ENCODE results near the gene SECISBP2L.
A peak's percentile ranks its signal among the peaks of the same experiment; 100 is the strongest.

The SECISBP2L gene

GRCh38 chr15:49046220-49047102 is at the start of gene SECISBP2L:
TSS of gene SECISBP2L (minus strand) at chr15:49046446. CDS start at chr15:49046299, 147 bp downstream.
- Histone ChIP-seq H4K20me1 (ENCODE audit: insufficient read depth, low read length) (peaks cover 25% of the 10 kb centered on the region; the same call in 1 of the 2 replicates), H3K27ac (ENCODE audit: low read length) (peak within 1 kb of the TSS; percentile 72), H3K4me3 (ENCODE audit: low read length) (peak within 1 kb of the TSS; percentile 96), H3K9ac (ENCODE audit: low read length) (peak within 1 kb of the TSS; percentile 81), H3K36me3 (replicated peaks; ENCODE audit: low read depth, low read length) (no peaks in the 10 kb centered on the region), H2AFZ (ENCODE audit: low read depth, low read length) (peak within 1 kb of the TSS; percentile 96), H3K79me2 (ENCODE audit: low read length) (peaks cover 43% of the 10 kb centered on the region), H3K27me3 (ENCODE audit: low read depth, low read length) (no peaks in the 10 kb centered on the region), H3K4me2 (ENCODE audit: low read length) (peak within 1 kb of the TSS; percentile 81), H3K4me1 (ENCODE audit: low read length) (peaks cover 20% of the 10 kb centered on the region), H3K9me3 (ENCODE audit: insufficient read depth, low read length) (no peaks in the 10 kb centered on the region)
- peak; percentile 45 for TF ChIP-seq CTCF (IDR thresholded peaks at IDR 0.05; ENCODE audit: low read depth, low read length)
- TF ChIP-seq EZH2phosphoT487 (IDR thresholded peaks at IDR 0.05; ENCODE audit: low read depth) = no peak

- TF ChIP-seq EZH2phosphoT487 (IDR thresholded peaks at IDR 0.05; ENCODE audit: low read depth) (no peak), CTCF (IDR thresholded peaks at IDR 0.05; ENCODE audit: low read depth, low read length) (no peak)
- Histone ChIP-seq H3K9ac (ENCODE audit: low read length) (no peak overlapping the region), H2AFZ (ENCODE audit: low read depth, low read length) (no peak overlapping the region)
Measured at GRCh38 chr15:49094923-49095322, 48.7 kb upstream of the SECISBP2L start.

GRCh38 chr15:49093252-49094105 is 47.2 kb upstream of the SECISBP2L start:
- TF ChIP-seq CTCF (IDR thresholded peaks at IDR 0.05; ENCODE audit: low read depth, low read length) (no peak), EZH2phosphoT487 (IDR thresholded peaks at IDR 0.05; ENCODE audit: low read depth) (no peak)
- H3K9ac ChIP-seq (ENCODE audit: low read length) = no peak overlapping the region

More at GRCh38 chr15:49094923-49095322, 48.7 kb upstream of the SECISBP2L start:
- Histone ChIP-seq H3K79me2 (ENCODE audit: low read length) (no peaks in the 10 kb centered on the region), H3K36me3 (replicated peaks; ENCODE audit: low read depth, low read length) (peaks cover 8% of the 10 kb centered on the region), H3K27me3 (ENCODE audit: low read depth, low read length) (no peaks in the 10 kb centered on the region), H3K27ac (ENCODE audit: low read length) (no peak overlapping the region), H3K9me3 (ENCODE audit: insufficient read depth, low read length) (no peaks in the 10 kb centered on the region), H3K4me1 (ENCODE audit: low read length) (no peaks in the 10 kb centered on the region), H3K4me3 (ENCODE audit: low read length) (no peak overlapping the region), H4K20me1 (ENCODE audit: insufficient read depth, low read length) (no peaks in the 10 kb centered on the region), H3K4me2 (ENCODE audit: low read length) (no peak overlapping the region)

GRCh38 chr15:49088996-49089395 is 42.8 kb upstream of the SECISBP2L start:
- no peaks in the 10 kb centered on the region for H3K79me2 ChIP-seq (ENCODE audit: low read length)

More at GRCh38 chr15:49093252-49094105, 47.2 kb upstream of the SECISBP2L start:
- Histone ChIP-seq H3K27me3 (ENCODE audit: low read depth, low read length) (no peaks in the 10 kb centered on the region), H3K36me3 (replicated peaks; ENCODE audit: low read depth, low read length) (no peaks in the 10 kb centered on the region), H4K20me1 (ENCODE audit: insufficient read depth, low read length) (no peaks in the 10 kb centered on the region), H2AFZ (ENCODE audit: low read depth, low read length) (no peak overlapping the region), H3K4me2 (ENCODE audit: low read length) (no peak overlapping the region), H3K4me1 (ENCODE audit: low read length) (no peaks in the 10 kb centered on the region), H3K4me3 (ENCODE audit: low read length) (no peak overlapping the region), H3K27ac (ENCODE audit: low read length) (no peak overlapping the region), H3K79me2 (ENCODE audit: low read length) (no peaks in the 10 kb centered on the region), H3K9me3 (ENCODE audit: insufficient read depth, low read length) (no peaks in the 10 kb centered on the region)

More at GRCh38 chr15:49088996-49089395, 42.8 kb upstream of the SECISBP2L start:
- TF ChIP-seq EZH2phosphoT487 (IDR thresholded peaks at IDR 0.05; ENCODE audit: low read depth) = no peak
- TF ChIP-seq CTCF (IDR thresholded peaks at IDR 0.05; ENCODE audit: low read depth, low read length) = no peak
- Histone ChIP-seq H3K4me1 (ENCODE audit: low read length) (no peaks in the 10 kb centered on the region), H3K36me3 (replicated peaks; ENCODE audit: low read depth, low read length) (no peaks in the 10 kb centered on the region), H3K4me2 (ENCODE audit: low read length) (no peak overlapping the region), H3K9ac (ENCODE audit: low read length) (no peak overlapping the region), H4K20me1 (ENCODE audit: insufficient read depth, low read length) (no peaks in the 10 kb centered on the region), H3K27me3 (ENCODE audit: low read depth, low read length) (no peaks in the 10 kb centered on the region), H2AFZ (ENCODE audit: low read depth, low read length) (no peak overlapping the region), H3K27ac (ENCODE audit: low read length) (no peak overlapping the region), H3K4me3 (ENCODE audit: low read length) (no peak overlapping the region), H3K9me3 (ENCODE audit: insufficient read depth, low read length) (no peaks in the 10 kb centered on the region)

Data from OCI-LY3 (cell line).